H1 (cell line): Measurements from ENCODE around the gene LAMTOR4. TPM values are rescaled to one million over a fixed set of nuclear protein-coding genes. Genes with fewer than 3 reads are reported as not detected.

Source experiments
- CTCF ChIA-PET: fragments of 300-600 bp; sonication (Branson Sonifier 250); formaldehyde crosslinking; loops from one replicate; lab custom pipeline; 2021; ENCODE audit not compliant: partially characterized antibody; lab: Charles Lee
- POLR2A ChIA-PET: fragments of 300-600 bp; sonication (Branson Sonifier 250); formaldehyde crosslinking; loops from one replicate; lab custom pipeline; 2021; ENCODE audit warnings: inconsistent platforms; ENCODE audit not compliant: partially characterized antibody; lab: Charles Lee
- DNase-seq, 2 experiments: peaks; one replicate each; pipeline versions ENCODE4 v3.0.0 to v3.0.0-alpha.2; 2010 to 2022; ENCODE audit warnings: low spot score in 2 of 2, low read depth in 1 of 2, mixed read lengths in 1 of 2
- FAIRE-seq: peaks from 2 replicates; lab custom pipeline; 2011; peaks lifted over from hg19 to GRCh38; lab: Jason Lieb, UNC
- H2AFZ ChIP-seq: 2 replicates; pipeline ENCODE4 v1.8.1; 2012; ENCODE audit warnings: low read length, inconsistent platforms
- H2AK5ac ChIP-seq: 2 replicates; pipeline ENCODE4 v1.6.1; 2013; ENCODE audit warnings: low read depth, low read length
- H2BK120ac ChIP-seq: replicated peaks from 2 replicates; pipeline ENCODE3; 2013; ENCODE audit warnings: low read depth, low read length, inconsistent platforms
- H2BK12ac ChIP-seq: 2 replicates; pipeline ENCODE4 v1.6.1; 2013; ENCODE audit warnings: low read depth, low read length
- H2BK15ac ChIP-seq: 2 replicates; pipeline ENCODE4 v1.6.1; 2013; ENCODE audit warnings: low read length
- H2BK20ac ChIP-seq: 2 replicates; pipeline ENCODE4 v1.6.1; 2013; ENCODE audit warnings: low read length
- H2BK5ac ChIP-seq: 2 replicates; pipeline ENCODE4 v1.6.1; 2013; ENCODE audit warnings: low read depth, low read length
- H3K14ac ChIP-seq: 2 replicates; pipeline ENCODE4 v1.6.1; 2013; ENCODE audit warnings: inconsistent platforms; ENCODE audit not compliant: insufficient read length
- H3K18ac ChIP-seq: 2 replicates; pipeline ENCODE4 v1.6.1; 2013; ENCODE audit warnings: low read length; ENCODE audit errors: extremely low read depth
- H3K23ac ChIP-seq: 2 replicates; pipeline ENCODE4 v1.6.1; 2013; ENCODE audit warnings: inconsistent platforms; ENCODE audit not compliant: insufficient read length
- H3K23me2 ChIP-seq: 2 replicates; pipeline ENCODE4 v1.6.1; 2013; ENCODE audit warnings: low read depth, low read length
- H3K27ac ChIP-seq: 2 replicates; pipeline ENCODE4 v1.6.1; 2011; ENCODE audit warnings: low read depth, low read length, inconsistent platforms
- H3K27me3 ChIP-seq, 4 experiments: replicated peaks in 1 of 4; 1 replicate in 1 of 4; 2 replicates in 3 of 4; pipeline versions ENCODE4 v1.6.1 to v1.8.1; 2011 to 2013; ENCODE audit warnings: low read length in 3 of 4, mild to moderate bottlenecking in 3 of 4, inconsistent platforms in 2 of 4, mixed read lengths in 2 of 4, moderate library complexity in 1 of 4; ENCODE audit not compliant: control insufficient read depth in 3 of 4, insufficient read depth in 3 of 4; ENCODE audit errors: extremely low read depth in 1 of 4
- H3K36me3 ChIP-seq, 4 experiments: 2 replicates each; pipeline versions ENCODE4 v1.6.1 to v1.8.1; 2011 to 2013; ENCODE audit warnings: mild to moderate bottlenecking in 4 of 4, low read length in 3 of 4, moderate library complexity in 2 of 4, control low read depth in 1 of 4, inconsistent platforms in 1 of 4; ENCODE audit not compliant: insufficient read depth in 4 of 4, control insufficient read depth in 2 of 4
- H3K4ac ChIP-seq: replicated peaks from 2 replicates; pipeline ENCODE3; 2013; ENCODE audit warnings: low read length, low read depth, mixed read lengths, inconsistent platforms; ENCODE audit not compliant: insufficient read length
- H3K4me1 ChIP-seq, 4 experiments: replicated peaks in 1 of 4; 1 replicate in 1 of 4; 2 replicates in 3 of 4; pipeline versions ENCODE4 v1.6.1 to v1.8.1; 2011 to 2013; ENCODE audit warnings: low read length in 3 of 4, inconsistent platforms in 2 of 4, mixed read lengths in 1 of 4; ENCODE audit not compliant: insufficient read depth in 4 of 4, control insufficient read depth in 3 of 4
- H3K4me2 ChIP-seq, 2 experiments: 2 replicates each; pipeline versions ENCODE4 v1.6.1 to v1.8.1; 2011 to 2013; ENCODE audit warnings: low read depth in 2 of 2, low read length in 2 of 2, control low read depth in 1 of 2, inconsistent platforms in 1 of 2, mild to moderate bottlenecking in 1 of 2; ENCODE audit not compliant: insufficient read depth in 1 of 2
- H3K4me3 ChIP-seq, 4 experiments: fragments of 200-600, 300-600 bp in 1 of 4; sonication (generic), shearing (Covaris generic), sonication (Bioruptor Twin) in 1 of 4; 2 replicates each; pipeline versions ENCODE4 v1.5.1 to v1.8.1; 2011 to 2016; ENCODE audit warnings: low read length in 4 of 4, low read depth in 3 of 4, control low read depth in 2 of 4, inconsistent platforms in 2 of 4, mild to moderate bottlenecking in 2 of 4, mixed read lengths in 1 of 4, moderate library complexity in 1 of 4; ENCODE audit not compliant: insufficient read depth in 2 of 4; ENCODE audit errors: extremely low read depth in 1 of 4
- H3K56ac ChIP-seq: replicated peaks from 2 replicates; pipeline ENCODE3; 2013; ENCODE audit warnings: low read depth, mild to moderate bottlenecking, mixed read lengths, low read length, inconsistent platforms; ENCODE audit not compliant: insufficient read length
- H3K79me1 ChIP-seq: 2 replicates; pipeline ENCODE4 v1.6.1; 2013; ENCODE audit warnings: low read depth, low read length, control low read depth
- H3K79me2 ChIP-seq, 2 experiments: 2 replicates each; pipeline versions ENCODE4 v1.6.1 to v1.8.1; 2012 to 2013; ENCODE audit warnings: low read length in 2 of 2, mild to moderate bottlenecking in 2 of 2, inconsistent platforms in 1 of 2; ENCODE audit not compliant: insufficient read depth in 2 of 2, control insufficient read depth in 1 of 2
- H3K9ac ChIP-seq, 4 experiments: replicated peaks in 1 of 4; 1 replicate in 1 of 4; 2 replicates in 3 of 4; pipeline versions ENCODE4 v1.6.1 to v1.8.1; 2011 to 2013; ENCODE audit warnings: low read depth in 3 of 4, low read length in 3 of 4, control low read depth in 2 of 4, mild to moderate bottlenecking in 2 of 4, moderate library complexity in 2 of 4, inconsistent platforms in 1 of 4; ENCODE audit errors: extremely low read depth in 1 of 4
- H3K9me3 ChIP-seq, 2 experiments: 2 replicates each; pipeline versions ENCODE4 v1.6.1 to v1.8.1; 2012 to 2013; ENCODE audit warnings: mild to moderate bottlenecking in 2 of 2, moderate library complexity in 2 of 2, control low read depth in 1 of 2, inconsistent platforms in 1 of 2, low read depth in 1 of 2, low read length in 1 of 2, mixed read lengths in 1 of 2; ENCODE audit not compliant: insufficient read depth in 2 of 2
- H4K20me1 ChIP-seq, 2 experiments: replicated peaks in 1 of 2; 2 replicates each; pipeline versions ENCODE3 to v1.8.1; 2011 to 2013; ENCODE audit warnings: inconsistent platforms in 2 of 2, low read length in 2 of 2, mild to moderate bottlenecking in 1 of 2; ENCODE audit not compliant: insufficient read depth in 2 of 2, control insufficient read depth in 1 of 2
- H4K5ac ChIP-seq: 2 replicates; pipeline ENCODE4 v1.6.1; 2013; ENCODE audit warnings: low read length, low read depth, mixed read lengths, inconsistent platforms; ENCODE audit not compliant: insufficient read length
- H4K8ac ChIP-seq: 2 replicates; pipeline ENCODE4 v1.8.0; 2013; ENCODE audit warnings: mild to moderate bottlenecking, moderate library complexity, low read length, inconsistent platforms; ENCODE audit not compliant: insufficient read depth; ENCODE audit errors: extremely low read depth
- H4K91ac ChIP-seq: replicated peaks from 2 replicates; pipeline ENCODE3; 2013; ENCODE audit warnings: low read length, mixed read lengths, inconsistent platforms; ENCODE audit not compliant: insufficient read length
- BRCA1 ChIP-seq: IDR thresholded peaks from 2 replicates; pipeline ENCODE4 v1.6.1; 2012; ENCODE audit warnings: low read depth, low read length, improper control_type of control experiment
- CBX5 ChIP-seq: fragments of 300-800, 300-1000 bp; sonication (generic); IDR thresholded peaks from 2 replicates; pipeline ENCODE4 v1.7.1; 2016; ENCODE audit warnings: antibody characterized with exemption, low read length, low read depth
- CTBP2 ChIP-seq: IDR thresholded peaks from 2 replicates; pipeline ENCODE4 v1.7.0; 2011; ENCODE audit warnings: borderline replicate concordance, mild to moderate bottlenecking, moderate library complexity, mixed read lengths, low read length; ENCODE audit not compliant: insufficient read depth, insufficient read length
- PHF8 ChIP-seq: fragments of 200-600 bp; sonication (generic); conservative IDR thresholded peaks from 2 replicates; pipeline ENCODE4 v1.7.1; 2012; ENCODE audit warnings: low read depth, mild to moderate bottlenecking, inconsistent platforms, low read length, moderate library complexity
- POLR2A ChIP-seq, 2 experiments: IDR thresholded peaks; 1 replicate in 1 of 2; 2 replicates in 1 of 2; pipeline ENCODE4 v1.6.1; 2011; ENCODE audit warnings: low read depth in 2 of 2, low read length in 2 of 2, mild to moderate bottlenecking in 2 of 2; ENCODE audit errors: control extremely low read depth in 1 of 2
- SAP30 ChIP-seq: fragments of 300-600 bp; sonication (generic); IDR thresholded peaks from 2 replicates; pipeline ENCODE4 v1.7.1; 2012; ENCODE audit warnings: low read length, moderate library complexity, mild to moderate bottlenecking, inconsistent platforms; ENCODE audit not compliant: insufficient read depth, insufficient replicate concordance
- SIRT6 ChIP-seq: IDR thresholded peaks from one replicate; pipeline ENCODE4 v1.7.1; 2012; ENCODE audit warnings: low read length, inconsistent platforms
- TAF7 ChIP-seq: optimal IDR thresholded peaks from 2 replicates; pipeline ENCODE3; 2011; ENCODE audit warnings: low read depth, mild to moderate bottlenecking, inconsistent platforms, low read length, moderate library complexity, borderline replicate concordance
- TCF12 ChIP-seq: IDR thresholded peaks from 2 replicates; pipeline ENCODE4 v1.6.1; 2011; ENCODE audit warnings: low read depth, mild to moderate bottlenecking, low read length
- WGBS, 2 experiments: shearing (Covaris generic) in 1 of 2; methylation state at CpG; one replicate each; pipeline versions ENCODE4 v1.1.6 to v1.1.7; 2013 to 2015; ENCODE audit warnings: low lambda C conversion rate in 2 of 2, mixed read lengths in 2 of 2, inconsistent platforms in 1 of 2, low coverage in 1 of 2, missing lambda C conversion rate in 1 of 2; ENCODE audit not compliant: insufficient replicate concordance in 2 of 2, insufficient coverage in 1 of 2, insufficient read length in 1 of 2; ENCODE audit errors: extremely low coverage in 1 of 2, missing lambda C conversion rate in 1 of 2; 5-methylcytosine and 5-hydroxymethylcytosine counted together
- polyA plus RNA-seq, 7 experiments: library from polyadenylated mRNA; depleted of rRNA in 3 of 7; stranded (reverse) in 5 of 7; unstranded in 2 of 7; fragments of >200 nt in 5 of 7; fragments of 200-250 nt in 2 of 7; gene quantifications; 1 replicate in 5 of 7; 2 replicates in 1 of 7; 4 replicates in 1 of 7; pipeline versions ENCODE4 v1.2.1 to v1.2.3, GENCODE V29; 2011 to 2013; ENCODE audit warnings: missing spikeins in 2 of 7, mixed read lengths in 2 of 7
- total RNA-seq: library from RNA; stranded (reverse); fragmentation: NEBNext Ultra II Directional; extraction: Animal tissue kit (Norgen Biotek cat#: 25700); gene quantifications from 2 replicates; pipeline ENCODE4 v1.2.1, GENCODE V29; 2021
- TF ChIP-seq, protein P1 (sequence below): IDR thresholded peaks from 2 replicates; pipeline ENCODE4 v1.6.1; 2012; ENCODE audit warnings: low read length, inconsistent platforms

LAMTOR4 gene
- total and polyA plus RNA-seq, 2 of the 8 experiments (the other 6 are each of a cell fraction or from before 2014, with no cell fraction given): 153 to 622 TPM

DNA sequence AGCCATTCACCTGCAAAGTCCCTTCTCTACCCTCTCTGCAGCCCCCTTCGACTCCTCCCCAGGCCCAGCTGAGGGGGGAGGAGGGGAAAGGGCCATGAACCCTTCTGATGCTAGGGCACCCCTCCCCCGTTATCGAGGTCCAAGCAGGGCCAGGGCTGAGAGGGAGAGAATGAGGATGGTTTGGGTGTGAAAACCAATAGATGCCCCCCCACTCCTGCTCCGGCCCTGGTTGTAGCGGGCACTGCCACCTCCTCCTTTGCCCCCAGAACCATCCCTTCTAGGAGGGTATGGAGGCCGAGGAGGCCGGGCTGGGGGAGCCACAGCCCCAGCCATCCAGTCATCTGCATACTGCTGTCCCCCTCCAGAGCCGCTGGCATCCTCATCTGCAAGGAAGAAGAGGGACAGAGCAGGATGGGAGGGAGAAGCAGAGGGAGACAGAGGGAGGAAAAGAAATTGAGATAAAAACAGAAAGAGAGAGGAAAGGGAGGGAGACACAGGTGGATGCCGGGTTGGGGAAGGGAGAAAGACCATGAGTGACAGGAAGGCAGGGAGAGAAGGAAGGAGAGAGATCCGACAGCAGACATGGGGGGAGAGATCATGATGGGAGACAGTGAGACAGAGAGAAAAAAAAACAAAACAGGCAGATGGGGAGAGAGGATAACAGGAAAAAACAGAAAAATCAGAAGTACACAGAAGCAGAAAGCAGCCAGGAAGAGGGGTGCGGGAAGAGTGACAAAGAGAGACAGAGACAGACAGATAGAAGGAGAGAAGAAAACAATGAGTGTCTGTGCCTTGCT is 21.6 kb downstream of the LAMTOR4 start:
- Histone ChIP-seq H3K27ac (no peak overlapping the region), H3K4me2 (peak overlapping the region; percentile 76 to 81), H3K14ac (no peak overlapping the region), H3K79me2 (no peaks in the 10 kb centered on the region), H2BK15ac (no peak overlapping the region), H3K27me3 (peaks cover 0 to 10% (median 2%) of the 10 kb centered on the region in 4 experiments; a peak in 1 of 7 replicates), H3K23me2 (peaks cover 14% of the 10 kb centered on the region; the same call in 1 of the 2 replicates), H4K5ac (no peak overlapping the region), H3K23ac (no peak overlapping the region), H3K56ac (no peak overlapping the region), H3K79me1 (no peaks in the 10 kb centered on the region; the same call in none of the 2 replicates), H3K4me1 (peaks cover 11 to 27% (median 17%) of the 10 kb centered on the region in 4 experiments), H2BK20ac (no peak overlapping the region), H4K8ac (no peak overlapping the region), H2BK120ac (no peak overlapping the region), H3K36me3 (peaks cover 0 to 8% (median 1%) of the 10 kb centered on the region in 4 experiments; a peak in 3 of 8 replicates), H2AFZ (no peak overlapping the region), H3K4ac (no peak overlapping the region), H3K9ac (no peak overlapping the region), H2BK12ac (no peak overlapping the region; the same call in 1 of the 2 replicates), H2AK5ac (no peak overlapping the region), H3K18ac (peak overlapping the region; percentile 32), H4K20me1 (peaks cover 0 to 7% of the 10 kb centered on the region in 2 experiments), H2BK5ac (no peak overlapping the region), H3K4me3 (peak overlapping the region in 1 of 4 experiments; percentile 67; a peak in 2 of 8 replicates), H3K9me3 (no peaks in the 10 kb centered on the region), H4K91ac (no peak overlapping the region)
- FAIRE-seq: no peak
- ChIA-PET CTCF (interaction anchor here (1.0 to 11.2 kb wide), 3 partner anchors 10 to 48 kb away, joined by 3 to 94 read pairs (median 3); no protein-coding TSS in a partner anchor), POLR2A (interaction anchor here (1.0 to 11.0 kb wide), 5 partner anchors 9 to 85 kb away, joined by 3 to 145 read pairs (median 8); partner anchors contain the start of gene TRAPPC14)
- DNase-seq: no peak
- 69% methylated on average over 11 of the region's 11 CpGs; no CpG with 5 or more reads in 1 of the 2 experiments for WGBS, 2 experiments
- TF ChIP-seq CTBP2 (no peak), BRCA1 (no peak), PHF8 (no peak), POLR2A (IDR thresholded peaks at IDR 0.05; ENCODE audit: control extremely low read depth in 1 of 2, low read depth in 2 of 2, low read length in 2 of 2) (no peak), CBX5 (no peak), TAF7 (no peak), SIRT6 (no peak), TCF12 (no peak), SAP30 (no peak)
- TF ChIP-seq, protein P1, sequence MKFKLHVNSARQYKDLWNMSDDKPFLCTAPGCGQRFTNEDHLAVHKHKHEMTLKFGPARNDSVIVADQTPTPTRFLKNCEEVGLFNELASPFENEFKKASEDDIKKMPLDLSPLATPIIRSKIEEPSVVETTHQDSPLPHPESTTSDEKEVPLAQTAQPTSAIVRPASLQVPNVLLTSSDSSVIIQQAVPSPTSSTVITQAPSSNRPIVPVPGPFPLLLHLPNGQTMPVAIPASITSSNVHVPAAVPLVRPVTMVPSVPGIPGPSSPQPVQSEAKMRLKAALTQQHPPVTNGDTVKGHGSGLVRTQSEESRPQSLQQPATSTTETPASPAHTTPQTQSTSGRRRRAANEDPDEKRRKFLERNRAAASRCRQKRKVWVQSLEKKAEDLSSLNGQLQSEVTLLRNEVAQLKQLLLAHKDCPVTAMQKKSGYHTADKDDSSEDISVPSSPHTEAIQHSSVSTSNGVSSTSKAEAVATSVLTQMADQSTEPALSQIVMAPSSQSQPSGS: no peak
